ENCODE results near the gene CHI3L1. TPM values are rescaled to one million over a fixed set of nuclear protein-coding genes. Genes with fewer than 3 reads are reported as not detected.

Gene CHI3L1
- total and polyA plus RNA-seq, 10 of the 15 experiments (the other 5 are each of a cell fraction or from before 2014, with no cell fraction given) = 0.10 to 1.7 (median 0.39) TPM

DNA sequence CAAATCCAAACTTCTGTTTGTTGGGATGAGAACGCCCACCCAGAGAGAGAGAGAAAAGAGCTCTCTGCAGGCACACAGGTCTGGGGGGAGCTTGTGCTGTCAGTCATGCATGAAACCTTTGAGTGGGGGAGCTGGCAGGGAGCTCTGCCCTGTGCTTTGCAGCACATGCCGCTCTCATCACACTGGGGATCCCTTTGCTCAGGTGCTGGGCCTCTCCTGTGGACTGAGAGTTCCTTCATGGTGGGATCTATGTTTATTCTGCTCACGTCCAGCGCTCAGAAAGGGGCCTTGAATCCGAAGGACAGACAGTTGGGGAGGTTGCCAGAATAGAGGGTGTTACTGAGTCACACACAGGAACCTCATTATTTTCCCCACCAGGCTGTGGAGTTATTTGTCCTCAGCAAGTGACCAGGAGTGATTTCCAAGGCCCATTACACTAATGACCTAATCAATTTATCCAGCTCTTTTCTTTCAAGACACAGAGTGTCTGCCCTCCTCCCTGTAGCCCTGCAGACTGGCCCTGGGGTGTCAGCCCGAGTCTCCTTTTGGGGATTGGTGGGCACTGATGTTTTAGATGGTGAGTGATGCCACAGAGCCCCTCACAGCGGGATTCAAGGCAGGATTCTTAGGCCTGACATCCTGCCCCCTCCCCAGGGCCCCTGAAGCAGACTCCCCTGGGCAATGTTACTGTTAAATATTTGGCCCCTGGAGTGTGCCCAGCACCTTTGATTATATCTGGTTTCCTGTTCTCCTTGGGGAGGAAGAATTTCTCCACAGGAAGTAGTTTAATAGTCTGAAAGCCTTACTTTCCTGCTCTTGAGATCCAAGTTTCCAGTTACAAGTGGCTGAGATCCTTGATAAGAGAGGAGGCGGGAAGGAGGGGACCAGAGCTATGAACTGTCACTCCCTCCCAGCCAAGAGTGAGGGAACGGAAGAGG lies 33.2 kb downstream of the CHI3L1 start:
- no peak overlapping the region for H3K4me2 ChIP-seq (ENCODE audit: control insufficient read depth, insufficient read depth)
- H4K20me1 ChIP-seq (ENCODE audit: control insufficient read depth, insufficient read depth) = no peaks in the 10 kb centered on the region
- ATAC-seq (no peak), FAIRE-seq (no peak), DNase-seq (ENCODE audit: low read depth, low spot score) (no peak)
- SMC1A ChIA-PET (ENCODE audit: uncharacterized antibody, unreplicated experiment) = no interaction called here
- intact Hi-C loops (cut with micrococcal nuclease; ENCODE audit: unreplicated experiment) = no loop called here
- no peak overlapping the region for H3K4me3 ChIP-seq
- no peak overlapping the region for H2AFZ ChIP-seq (ENCODE audit: control insufficient read depth, low read depth, low read length)
- POLR2A ChIA-PET = interaction anchor here (0.5 kb wide), 1 partner anchor 178 kb away, joined by 3 read pairs; no protein-coding TSS in a partner anchor
- peaks cover 0 to 3% of the 10 kb centered on the region in 2 experiments; a peak in 2 of 4 replicates for H3K27me3 ChIP-seq (replicated peaks in 1 of 2; ENCODE audit: control insufficient read depth in 2 of 2, insufficient read depth in 2 of 2, low read length in 1 of 2)
- WGBS (ENCODE audit: insufficient coverage, insufficient replicate concordance, low lambda C conversion rate, missing lambda C conversion rate) = 10% methylated on average over 9 of the region's 9 CpGs
- H3K4me1 ChIP-seq (ENCODE audit: control insufficient read depth, insufficient read depth, low read length) = no peaks in the 10 kb centered on the region
- H3K9me3 ChIP-seq (replicated peaks; ENCODE audit: control insufficient read depth, insufficient read depth, low read length) = no peaks in the 10 kb centered on the region
- no peak overlapping the region for H3K9ac ChIP-seq (ENCODE audit: control insufficient read depth, insufficient read depth, low read length)
- CTCF ChIA-PET = interaction anchor here (0.9 to 1.0 kb wide), 2 partner anchors 13 to 63 kb away, joined by 3 read pairs; no protein-coding TSS in a partner anchor
- RAD21 ChIA-PET (ENCODE audit: unreplicated experiment) = no interaction called here
- no peaks in the 10 kb centered on the region for H3K79me2 ChIP-seq (ENCODE audit: control insufficient read depth, insufficient read depth, low read length)
- in situ Hi-C loops (cut with MboI) = no loop called here
- no TSS peak for BruUV-seq (replicated peaks)
- no peak overlapping the region for H3K27ac ChIP-seq (ENCODE audit: control insufficient read depth, insufficient read depth)
- H3K36me3 ChIP-seq (ENCODE audit: control insufficient read depth in 2 of 2, insufficient read depth in 2 of 2, low read length in 1 of 2) = no peaks in the 10 kb centered on the region
- TF ChIP-seq, protein P1, sequence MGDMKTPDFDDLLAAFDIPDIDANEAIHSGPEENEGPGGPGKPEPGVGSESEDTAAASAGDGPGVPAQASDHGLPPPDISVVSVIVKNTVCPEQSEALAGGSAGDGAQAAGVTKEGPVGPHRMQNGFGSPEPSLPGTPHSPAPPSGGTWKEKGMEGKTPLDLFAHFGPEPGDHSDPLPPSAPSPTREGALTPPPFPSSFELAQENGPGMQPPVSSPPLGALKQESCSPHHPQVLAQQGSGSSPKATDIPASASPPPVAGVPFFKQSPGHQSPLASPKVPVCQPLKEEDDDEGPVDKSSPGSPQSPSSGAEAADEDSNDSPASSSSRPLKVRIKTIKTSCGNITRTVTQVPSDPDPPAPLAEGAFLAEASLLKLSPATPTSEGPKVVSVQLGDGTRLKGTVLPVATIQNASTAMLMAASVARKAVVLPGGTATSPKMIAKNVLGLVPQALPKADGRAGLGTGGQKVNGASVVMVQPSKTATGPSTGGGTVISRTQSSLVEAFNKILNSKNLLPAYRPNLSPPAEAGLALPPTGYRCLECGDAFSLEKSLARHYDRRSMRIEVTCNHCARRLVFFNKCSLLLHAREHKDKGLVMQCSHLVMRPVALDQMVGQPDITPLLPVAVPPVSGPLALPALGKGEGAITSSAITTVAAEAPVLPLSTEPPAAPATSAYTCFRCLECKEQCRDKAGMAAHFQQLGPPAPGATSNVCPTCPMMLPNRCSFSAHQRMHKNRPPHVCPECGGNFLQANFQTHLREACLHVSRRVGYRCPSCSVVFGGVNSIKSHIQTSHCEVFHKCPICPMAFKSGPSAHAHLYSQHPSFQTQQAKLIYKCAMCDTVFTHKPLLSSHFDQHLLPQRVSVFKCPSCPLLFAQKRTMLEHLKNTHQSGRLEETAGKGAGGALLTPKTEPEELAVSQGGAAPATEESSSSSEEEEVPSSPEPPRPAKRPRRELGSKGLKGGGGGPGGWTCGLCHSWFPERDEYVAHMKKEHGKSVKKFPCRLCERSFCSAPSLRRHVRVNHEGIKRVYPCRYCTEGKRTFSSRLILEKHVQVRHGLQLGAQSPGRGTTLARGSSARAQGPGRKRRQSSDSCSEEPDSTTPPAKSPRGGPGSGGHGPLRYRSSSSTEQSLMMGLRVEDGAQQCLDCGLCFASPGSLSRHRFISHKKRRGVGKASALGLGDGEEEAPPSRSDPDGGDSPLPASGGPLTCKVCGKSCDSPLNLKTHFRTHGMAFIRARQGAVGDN (IDR thresholded peaks at IDR 0.05) = no peak
- TF ChIP-seq CHD2 (IDR thresholded peaks at IDR 0.05; ENCODE audit: borderline replicate concordance, low read depth, low read length) (no peak), POLR2A (IDR thresholded peaks at IDR 0.05; ENCODE audit: low read depth, low read length) (no peak), MYB (IDR thresholded peaks at IDR 0.05; ENCODE audit: borderline replicate concordance, low read depth, low read length) (no peak), SRF (IDR thresholded peaks at IDR 0.05; ENCODE audit: low read depth in 2 of 2, low read length in 2 of 2) (no peak), POLR2AphosphoS2 (IDR thresholded peaks at IDR 0.05; ENCODE audit: low read depth, low read length) (no peak), MEF2B (IDR thresholded peaks at IDR 0.05; ENCODE audit: partially characterized antibody, poor library complexity, severe bottlenecking) (no peak), DPF2 (IDR thresholded peaks at IDR 0.05) (no peak), E2F4 (IDR thresholded peaks at IDR 0.05; ENCODE audit: low read depth, low read length) (no peak), ZZZ3 (IDR thresholded peaks at IDR 0.05; ENCODE audit: control insufficient read depth, insufficient read length, low read depth) (no peak), SREBF2 (IDR thresholded peaks at IDR 0.05; ENCODE audit: low read length) (no peak)
- TF ChIP-seq, protein P2, sequence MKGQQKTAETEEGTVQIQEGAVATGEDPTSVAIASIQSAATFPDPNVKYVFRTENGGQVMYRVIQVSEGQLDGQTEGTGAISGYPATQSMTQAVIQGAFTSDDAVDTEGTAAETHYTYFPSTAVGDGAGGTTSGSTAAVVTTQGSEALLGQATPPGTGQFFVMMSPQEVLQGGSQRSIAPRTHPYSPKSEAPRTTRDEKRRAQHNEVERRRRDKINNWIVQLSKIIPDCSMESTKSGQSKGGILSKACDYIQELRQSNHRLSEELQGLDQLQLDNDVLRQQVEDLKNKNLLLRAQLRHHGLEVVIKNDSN (IDR thresholded peaks at IDR 0.05; ENCODE audit: borderline replicate concordance, extremely low read length, insufficient read depth, low read depth, low read length) = no peak
- TF ChIP-seq, protein P3, sequence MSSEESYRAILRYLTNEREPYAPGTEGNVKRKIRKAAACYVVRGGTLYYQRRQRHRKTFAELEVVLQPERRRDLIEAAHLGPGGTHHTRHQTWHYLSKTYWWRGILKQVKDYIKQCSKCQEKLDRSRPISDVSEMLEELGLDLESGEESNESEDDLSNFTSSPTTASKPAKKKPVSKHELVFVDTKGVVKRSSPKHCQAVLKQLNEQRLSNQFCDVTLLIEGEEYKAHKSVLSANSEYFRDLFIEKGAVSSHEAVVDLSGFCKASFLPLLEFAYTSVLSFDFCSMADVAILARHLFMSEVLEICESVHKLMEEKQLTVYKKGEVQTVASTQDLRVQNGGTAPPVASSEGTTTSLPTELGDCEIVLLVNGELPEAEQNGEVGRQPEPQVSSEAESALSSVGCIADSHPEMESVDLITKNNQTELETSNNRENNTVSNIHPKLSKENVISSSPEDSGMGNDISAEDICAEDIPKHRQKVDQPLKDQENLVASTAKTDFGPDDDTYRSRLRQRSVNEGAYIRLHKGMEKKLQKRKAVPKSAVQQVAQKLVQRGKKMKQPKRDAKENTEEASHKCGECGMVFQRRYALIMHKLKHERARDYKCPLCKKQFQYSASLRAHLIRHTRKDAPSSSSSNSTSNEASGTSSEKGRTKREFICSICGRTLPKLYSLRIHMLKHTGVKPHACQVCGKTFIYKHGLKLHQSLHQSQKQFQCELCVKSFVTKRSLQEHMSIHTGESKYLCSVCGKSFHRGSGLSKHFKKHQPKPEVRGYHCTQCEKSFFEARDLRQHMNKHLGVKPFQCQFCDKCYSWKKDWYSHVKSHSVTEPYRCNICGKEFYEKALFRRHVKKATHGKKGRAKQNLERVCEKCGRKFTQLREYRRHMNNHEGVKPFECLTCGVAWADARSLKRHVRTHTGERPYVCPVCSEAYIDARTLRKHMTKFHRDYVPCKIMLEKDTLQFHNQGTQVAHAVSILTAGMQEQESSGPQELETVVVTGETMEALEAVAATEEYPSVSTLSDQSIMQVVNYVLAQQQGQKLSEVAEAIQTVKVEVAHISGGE (CRISPR knock-in tag; IDR thresholded peaks at IDR 0.05) = no peak

Data from GM12878 (cell line).